IMR-90 (cell line): Measurements from ENCODE around the gene MIS18A. TPM values are rescaled to one million over a fixed set of nuclear protein-coding genes. Genes with fewer than 3 reads are reported as not detected.

ENCODE experiments used
- ATAC-seq: fragments of 200-7000 bp; cut with Tn5 transposase; 2 replicates; pipeline ENCODE4 v1.9.1; 2020; ENCODE audit warnings: low read depth, mild to moderate bottlenecking, moderate library complexity
- BruUV-seq: library from RNA; stranded (reverse); fragments of 400-500 nt; replicated peaks from 2 replicates; lab custom pipeline; 2021; lab: Mats Ljungman, UMichigan
- CTCF ChIA-PET: fragments of 300-600 bp; formaldehyde crosslinking; extraction: SDS; loops from one replicate; lab custom pipeline; 2021; ENCODE audit warnings: antibody characterized with exemption; lab: Yijun Ruan, JAX
- POLR2A ChIA-PET: fragments of 300-600 bp; sonication (Branson Sonifier 250); formaldehyde crosslinking; loops from one replicate; lab custom pipeline; 2022; ENCODE audit warnings: antibody characterized with exemption; ENCODE audit not compliant: unreplicated experiment; lab: Charles Lee
- DNase-seq: peaks from one replicate; pipeline ENCODE4 v3.0.0; 2013
- H2AFZ ChIP-seq: replicated peaks from 2 replicates; pipeline ENCODE3; 2013; ENCODE audit warnings: low read length, mild to moderate bottlenecking; ENCODE audit not compliant: poor library complexity
- H2AK5ac ChIP-seq: 2 replicates; pipeline ENCODE4 v1.6.1; 2013; ENCODE audit warnings: low read depth, low read length, inconsistent platforms
- H2AK9ac ChIP-seq: replicated peaks from 2 replicates; pipeline ENCODE3; 2013; ENCODE audit warnings: mild to moderate bottlenecking, low read depth, low read length, moderate library complexity; ENCODE audit not compliant: poor library complexity
- H2BK120ac ChIP-seq: 2 replicates; pipeline ENCODE4 v1.6.1; 2013; ENCODE audit warnings: low read depth, low read length, inconsistent platforms
- H2BK15ac ChIP-seq: 3 replicates; pipeline ENCODE4 v1.6.1; 2013; ENCODE audit warnings: low read depth, low read length, inconsistent platforms
- H2BK20ac ChIP-seq: 2 replicates; pipeline ENCODE4 v1.6.1; 2013; ENCODE audit warnings: low read depth, mild to moderate bottlenecking, inconsistent platforms, low read length, moderate library complexity
- H2BK5ac ChIP-seq: 2 replicates; pipeline ENCODE4 v1.6.1; 2013; ENCODE audit warnings: mild to moderate bottlenecking, low read depth, low read length, inconsistent platforms; ENCODE audit not compliant: poor library complexity, severe bottlenecking
- H3K14ac ChIP-seq: replicated peaks from 2 replicates; pipeline ENCODE4 v1.6.1; 2013; ENCODE audit warnings: low read depth, low read length, inconsistent platforms
- H3K18ac ChIP-seq: 2 replicates; pipeline ENCODE4 v1.6.1; 2013; ENCODE audit warnings: low read depth, low read length, control low read depth
- H3K23ac ChIP-seq: 2 replicates; pipeline ENCODE4 v1.6.1; 2013; ENCODE audit warnings: low read depth, low read length, inconsistent platforms
- H3K27ac ChIP-seq: 2 replicates; pipeline ENCODE4 v1.5.1; 2013; ENCODE audit warnings: mild to moderate bottlenecking, control low read depth, low read length; ENCODE audit not compliant: insufficient read depth
- H3K27me3 ChIP-seq: 2 replicates; pipeline ENCODE4 v1.6.1; 2013; ENCODE audit warnings: low read length; ENCODE audit not compliant: control insufficient read depth, insufficient read depth
- H3K36me3 ChIP-seq: 2 replicates; pipeline ENCODE4 v1.6.1; 2013; ENCODE audit warnings: low read length, mixed read lengths; ENCODE audit not compliant: control insufficient read depth, insufficient read depth
- H3K4ac ChIP-seq: 2 replicates; pipeline ENCODE4 v1.6.1; 2013; ENCODE audit warnings: low read depth, low read length, inconsistent platforms
- H3K4me1 ChIP-seq: 2 replicates; pipeline ENCODE4 v1.6.1; 2013; ENCODE audit warnings: low read length, mixed read lengths; ENCODE audit not compliant: control insufficient read depth, insufficient read depth
- H3K4me2 ChIP-seq: 2 replicates; pipeline ENCODE4 v1.6.1; 2013; ENCODE audit warnings: low read depth, mild to moderate bottlenecking, control low read depth, low read length, moderate library complexity
- H3K4me3 ChIP-seq: 2 replicates; pipeline ENCODE4 v1.5.1; 2013; ENCODE audit warnings: low read depth, mild to moderate bottlenecking, control low read depth, low read length, moderate library complexity; ENCODE audit not compliant: insufficient read depth
- H3K56ac ChIP-seq: 2 replicates; pipeline ENCODE4 v1.6.1; 2013; ENCODE audit warnings: low read length, inconsistent platforms; ENCODE audit not compliant: insufficient read depth; ENCODE audit errors: extremely low read depth
- H3K79me1 ChIP-seq, 2 experiments: 2 replicates each; pipeline ENCODE4 v1.6.1; 2013; ENCODE audit warnings: low read length in 2 of 2, inconsistent platforms in 1 of 2, low read depth in 1 of 2
- H3K9ac ChIP-seq: 2 replicates; pipeline ENCODE4 v1.6.1; 2013; ENCODE audit warnings: low read depth, low read length, control low read depth
- H3K9me1 ChIP-seq: 2 replicates; pipeline ENCODE4 v1.6.1; 2013; ENCODE audit warnings: low read length, inconsistent platforms; ENCODE audit not compliant: insufficient read depth
- H3K9me3 ChIP-seq: 2 replicates; pipeline ENCODE4 v1.6.1; 2013; ENCODE audit warnings: low read length; ENCODE audit not compliant: control insufficient read depth, insufficient read depth
- H4K20me1 ChIP-seq: 2 replicates; pipeline ENCODE4 v1.6.1; 2013; ENCODE audit warnings: low read length, inconsistent platforms; ENCODE audit not compliant: insufficient read depth
- H4K5ac ChIP-seq: 2 replicates; pipeline ENCODE4 v1.6.1; 2013; ENCODE audit warnings: mild to moderate bottlenecking, low read depth, low read length, control low read depth
- H4K8ac ChIP-seq, 2 experiments: 2 replicates each; pipeline ENCODE4 v1.6.1; 2013; ENCODE audit warnings: low read depth in 2 of 2, low read length in 2 of 2, control low read depth in 1 of 2, inconsistent platforms in 1 of 2
- H4K91ac ChIP-seq: 2 replicates; pipeline ENCODE4 v1.6.1; 2013; ENCODE audit warnings: low read depth, low read length, inconsistent platforms; ENCODE audit not compliant: insufficient read depth
- BHLHE40 ChIP-seq: fragments of 150-350 bp; IDR thresholded peaks from 2 replicates; pipeline ENCODE4 v1.6.1; 2016; ENCODE audit warnings: mild to moderate bottlenecking, low read depth, low read length
- CEBPB ChIP-seq: IDR thresholded peaks from 2 replicates; pipeline ENCODE4 v1.6.1; 2012; ENCODE audit warnings: low read depth, low read length, improper control_type of control experiment
- CHD1 ChIP-seq: IDR thresholded peaks from 2 replicates; pipeline ENCODE4 v1.6.1; 2012; ENCODE audit warnings: low read depth, low read length, improper control_type of control experiment
- FOS ChIP-seq: fragments of 150-350 bp; IDR thresholded peaks from 2 replicates; pipeline ENCODE4 v1.6.1; 2016; ENCODE audit warnings: low read depth, low read length
- MAFK ChIP-seq: IDR thresholded peaks from 2 replicates; pipeline ENCODE4 v1.6.1; 2012; ENCODE audit warnings: low read depth, low read length, improper control_type of control experiment
- MAZ ChIP-seq: IDR thresholded peaks from 2 replicates; pipeline ENCODE4 v1.6.1; 2012; ENCODE audit warnings: low read depth, mild to moderate bottlenecking, low read length, improper control_type of control experiment, moderate library complexity, borderline replicate concordance
- MXI1 ChIP-seq: IDR thresholded peaks from 2 replicates; pipeline ENCODE4 v1.6.1; 2012; ENCODE audit warnings: low read depth, mild to moderate bottlenecking, low read length, moderate library complexity, borderline replicate concordance
- NFE2L2 ChIP-seq: fragments of 150-350 bp; IDR thresholded peaks from 2 replicates; pipeline ENCODE4 v1.6.1; 2016; ENCODE audit warnings: low read depth, mild to moderate bottlenecking, low read length
- POLR2A ChIP-seq: IDR thresholded peaks from 2 replicates; pipeline ENCODE4 v1.6.1; 2012; ENCODE audit warnings: mild to moderate bottlenecking, low read depth, low read length
- RAD21 ChIP-seq: IDR thresholded peaks from 2 replicates; pipeline ENCODE4 v1.6.1; 2012; ENCODE audit warnings: low read length, improper control_type of control experiment
- RCOR1 ChIP-seq: IDR thresholded peaks from 2 replicates; pipeline ENCODE4 v1.6.1; 2012; ENCODE audit warnings: mild to moderate bottlenecking, low read length, improper control_type of control experiment; ENCODE audit not compliant: insufficient replicate concordance
- RFX5 ChIP-seq: IDR thresholded peaks from 2 replicates; pipeline ENCODE4 v1.8.0; 2012; ENCODE audit warnings: low read depth, mild to moderate bottlenecking, low read length, moderate library complexity
- SMC3 ChIP-seq: fragments of 150-350 bp; IDR thresholded peaks from 2 replicates; pipeline ENCODE4 v1.6.1; 2016; ENCODE audit warnings: low read depth, mild to moderate bottlenecking, antibody characterized with exemption, low read length, moderate library complexity
- WGBS, 2 experiments: methylation state at CpG; one replicate each; pipeline versions ENCODE4 v1.1.5 to v1.1.7; 2013; ENCODE audit warnings: missing lambda C conversion rate in 2 of 2; ENCODE audit not compliant: insufficient read length in 1 of 2; ENCODE audit errors: extremely low coverage in 2 of 2; 5-methylcytosine and 5-hydroxymethylcytosine counted together
- dilution Hi-C: fragments of 300-500 bp; cut with HindIII; formaldehyde crosslinking; loops from one replicate; pipeline ENCODE4 v1.14.3; 2018; ENCODE audit warnings: low sequenced_read_pairs; ENCODE audit not compliant: unreplicated experiment
- in situ Hi-C: fragments of 300-500 bp; cut with MboI; formaldehyde crosslinking; loops from 3 replicates; pipeline ENCODE4 v1.14.3; 2019; ENCODE audit warnings: low sequenced_read_pairs, inconsistent platforms, mixed read lengths
- intact Hi-C: fragments of 100-400 bp; cut with micrococcal nuclease; formaldehyde crosslinking; loops from 2 replicates; pipeline ENCODE4 v1.10.0; 2022
- polyA plus RNA-seq, 3 experiments: library from polyadenylated mRNA; depleted of rRNA; stranded (reverse); fragments of >200 nt; gene quantifications; 2 replicates each; pipeline ENCODE4 v1.2.3, GENCODE V29; 2012; ENCODE audit warnings: low replicate concordance in 1 of 3
- total RNA-seq: library from RNA; depleted of rRNA; stranded (reverse); fragments of >200 nt; gene quantifications from 2 replicates; pipeline ENCODE4 v1.2.3, GENCODE V29; 2012
- TF ChIP-seq, protein P1 (sequence below): fragments of 150-350 bp; IDR thresholded peaks from 2 replicates; pipeline ENCODE4 v1.6.1; 2017; ENCODE audit warnings: mild to moderate bottlenecking, antibody characterized with exemption, low read length, low read depth
- TF ChIP-seq, protein P2 (sequence below): conservative IDR thresholded peaks from 2 replicates; pipeline ENCODE4 v1.5.1; 2012; ENCODE audit warnings: mild to moderate bottlenecking, low read depth, low read length, improper control_type of control experiment
- TF ChIP-seq, protein P3 (sequence below): fragments of 150-350 bp; IDR thresholded peaks from 2 replicates; pipeline ENCODE4 v1.6.1; 2016; ENCODE audit warnings: low read depth, mild to moderate bottlenecking, low read length, moderate library complexity, borderline replicate concordance

The MIS18A gene
- total and polyA plus RNA-seq, 2 of the 4 experiments (the other 2 are of a cell fraction), result 4.5 to 7.6 TPM

DNA sequence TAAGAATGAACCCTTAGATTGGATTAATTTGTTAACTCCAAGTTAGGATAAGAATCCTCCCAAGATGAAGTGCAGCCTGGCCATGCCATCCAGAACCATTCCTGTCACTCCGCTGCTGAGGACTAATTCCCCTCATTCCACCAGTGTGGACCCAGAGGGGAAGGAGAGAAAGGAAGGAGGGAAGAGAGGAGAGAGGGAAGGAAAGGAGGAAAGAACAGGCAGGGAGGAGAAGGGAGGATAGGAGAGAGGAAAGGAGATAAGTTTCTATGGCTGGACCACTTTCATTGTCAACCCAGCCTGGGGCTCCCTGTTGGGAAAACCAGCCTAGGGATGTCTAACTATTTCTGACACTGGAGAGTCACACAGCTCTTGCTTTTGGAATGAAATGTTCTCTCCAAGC is 24.5 kb upstream of the MIS18A start:
- Histone ChIP-seq H3K9me1 (peaks cover 9% of the 10 kb centered on the region), H3K4me2 (no peak overlapping the region), H2BK15ac (no peak overlapping the region), H3K9me3 (no peaks in the 10 kb centered on the region), H3K56ac (no peak overlapping the region), H2AK5ac (no peak overlapping the region), H3K36me3 (peaks cover 11% of the 10 kb centered on the region), H4K20me1 (no peaks in the 10 kb centered on the region), H3K4me3 (no peak overlapping the region), H2BK120ac (no peak overlapping the region), H3K9ac (no peak overlapping the region), H3K79me1 (0 out of 4 replicates have a peak, but pooled peaks cover 0 to 4% of the 10 kb centered on the region in 2 experiments), H3K18ac (no peak overlapping the region), H4K8ac (no peak overlapping the region), H2AFZ (no peak overlapping the region), H2BK20ac (no peak overlapping the region), H4K91ac (no peak overlapping the region), H3K27me3 (no peaks in the 10 kb centered on the region), H3K27ac (no peak overlapping the region), H3K4ac (no peak overlapping the region), H4K5ac (no peak overlapping the region), H2BK5ac (no peak overlapping the region), H3K14ac (no peak overlapping the region), H2AK9ac (no peak overlapping the region), H3K4me1 (peaks cover 2% of the 10 kb centered on the region; the same call in 1 of the 2 replicates), H3K23ac (no peak overlapping the region)
- DNase-seq (no peak), ATAC-seq (no peak)
- ChIA-PET CTCF (no interaction called here), POLR2A (no interaction called here)
- no TSS peak for BruUV-seq
- in situ Hi-C loops (no loop called here), dilution Hi-C loops (no loop called here), intact Hi-C loops (no loop called here)
- TF ChIP-seq FOS (no peak), SMC3 (no peak), RCOR1 (no peak), MAZ (no peak), CEBPB (no peak), CHD1 (no peak), MXI1 (no peak), BHLHE40 (no peak), RFX5 (no peak), NFE2L2 (no peak), MAFK (no peak), RAD21 (no peak), POLR2A (no peak)
- TF ChIP-seq, protein P1, sequence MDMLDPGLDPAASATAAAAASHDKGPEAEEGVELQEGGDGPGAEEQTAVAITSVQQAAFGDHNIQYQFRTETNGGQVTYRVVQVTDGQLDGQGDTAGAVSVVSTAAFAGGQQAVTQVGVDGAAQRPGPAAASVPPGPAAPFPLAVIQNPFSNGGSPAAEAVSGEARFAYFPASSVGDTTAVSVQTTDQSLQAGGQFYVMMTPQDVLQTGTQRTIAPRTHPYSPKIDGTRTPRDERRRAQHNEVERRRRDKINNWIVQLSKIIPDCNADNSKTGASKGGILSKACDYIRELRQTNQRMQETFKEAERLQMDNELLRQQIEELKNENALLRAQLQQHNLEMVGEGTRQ, result no peak
- TF ChIP-seq, protein P2, sequence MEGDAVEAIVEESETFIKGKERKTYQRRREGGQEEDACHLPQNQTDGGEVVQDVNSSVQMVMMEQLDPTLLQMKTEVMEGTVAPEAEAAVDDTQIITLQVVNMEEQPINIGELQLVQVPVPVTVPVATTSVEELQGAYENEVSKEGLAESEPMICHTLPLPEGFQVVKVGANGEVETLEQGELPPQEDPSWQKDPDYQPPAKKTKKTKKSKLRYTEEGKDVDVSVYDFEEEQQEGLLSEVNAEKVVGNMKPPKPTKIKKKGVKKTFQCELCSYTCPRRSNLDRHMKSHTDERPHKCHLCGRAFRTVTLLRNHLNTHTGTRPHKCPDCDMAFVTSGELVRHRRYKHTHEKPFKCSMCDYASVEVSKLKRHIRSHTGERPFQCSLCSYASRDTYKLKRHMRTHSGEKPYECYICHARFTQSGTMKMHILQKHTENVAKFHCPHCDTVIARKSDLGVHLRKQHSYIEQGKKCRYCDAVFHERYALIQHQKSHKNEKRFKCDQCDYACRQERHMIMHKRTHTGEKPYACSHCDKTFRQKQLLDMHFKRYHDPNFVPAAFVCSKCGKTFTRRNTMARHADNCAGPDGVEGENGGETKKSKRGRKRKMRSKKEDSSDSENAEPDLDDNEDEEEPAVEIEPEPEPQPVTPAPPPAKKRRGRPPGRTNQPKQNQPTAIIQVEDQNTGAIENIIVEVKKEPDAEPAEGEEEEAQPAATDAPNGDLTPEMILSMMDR, result no peak
- TF ChIP-seq, protein P3, sequence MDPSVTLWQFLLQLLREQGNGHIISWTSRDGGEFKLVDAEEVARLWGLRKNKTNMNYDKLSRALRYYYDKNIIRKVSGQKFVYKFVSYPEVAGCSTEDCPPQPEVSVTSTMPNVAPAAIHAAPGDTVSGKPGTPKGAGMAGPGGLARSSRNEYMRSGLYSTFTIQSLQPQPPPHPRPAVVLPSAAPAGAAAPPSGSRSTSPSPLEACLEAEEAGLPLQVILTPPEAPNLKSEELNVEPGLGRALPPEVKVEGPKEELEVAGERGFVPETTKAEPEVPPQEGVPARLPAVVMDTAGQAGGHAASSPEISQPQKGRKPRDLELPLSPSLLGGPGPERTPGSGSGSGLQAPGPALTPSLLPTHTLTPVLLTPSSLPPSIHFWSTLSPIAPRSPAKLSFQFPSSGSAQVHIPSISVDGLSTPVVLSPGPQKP, result no peak
- WGBS, 2 experiments, result no CpG with 5 or more reads among the region's 1 CpG
